Measurements from ENCODE around the gene OR9G1. TPM values are rescaled to one million over a fixed set of nuclear protein-coding genes. Genes with fewer than 3 reads are reported as not detected.

The OR9G1 gene, protein sequence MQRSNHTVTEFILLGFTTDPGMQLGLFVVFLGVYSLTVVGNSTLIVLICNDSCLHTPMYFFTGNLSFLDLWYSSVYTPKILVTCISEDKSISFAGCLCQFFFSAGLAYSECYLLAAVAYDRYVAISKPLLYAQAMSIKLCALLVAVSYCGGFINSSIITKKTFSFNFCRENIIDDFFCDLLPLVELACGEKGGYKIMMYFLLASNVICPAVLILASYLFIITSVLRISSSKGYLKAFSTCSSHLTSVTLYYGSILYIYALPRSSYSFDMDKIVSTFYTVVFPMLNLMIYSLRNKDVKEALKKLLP
- polyA plus RNA-seq (2013, experiment 1 of 2), result not detected
- not detected for polyA plus RNA-seq (2013, experiment 2 of 2)

GRCh38 chr11:56698795-56699194, at the start of gene OR9G1:
TSS of gene OR9G1 (plus strand) at chr11:56699095. CDS start at chr11:56700388, 1,293 bp downstream.
- no peak within 1 kb of the TSS for H2AFZ ChIP-seq (ENCODE audit: low read depth, low read length)
- H3K23ac ChIP-seq (ENCODE audit: low read length in 2 of 2), result no peak within 1 kb of the TSS
- H4K8ac ChIP-seq (ENCODE audit: low read length), result no peak within 1 kb of the TSS
- DNase-seq, result no peak
- no peak within 1 kb of the TSS for H3K14ac ChIP-seq (ENCODE audit: low read length in 2 of 2)
- no peaks in the 10 kb centered on the region for H3K4me1 ChIP-seq (ENCODE audit: control insufficient read depth, insufficient read depth, low read depth, low read length)
- H4K91ac ChIP-seq (ENCODE audit: low read length), result no peak within 1 kb of the TSS
- H3K27ac ChIP-seq (ENCODE audit: low read length, poor library complexity, severe bottlenecking), result no peak within 1 kb of the TSS
- H3K9ac ChIP-seq (ENCODE audit: low read length), result no peak within 1 kb of the TSS
- 89% methylated on average over 1 of the region's 1 CpG for WGBS
- H2BK5ac ChIP-seq (ENCODE audit: low read depth, low read length, poor library complexity, severe bottlenecking), result no peak within 1 kb of the TSS
- no peaks in the 10 kb centered on the region for H3K9me3 ChIP-seq (ENCODE audit: control insufficient read depth, low read length)
- H3K36me3 ChIP-seq (ENCODE audit: control insufficient read depth in 1 of 2, insufficient read depth in 2 of 2, low read depth in 1 of 2, low read length in 2 of 2), result no peaks in the 10 kb centered on the region
- no peak within 1 kb of the TSS for H3K4me3 ChIP-seq (ENCODE audit: insufficient read depth in 1 of 2, low read depth in 1 of 2, low read length in 2 of 2)
- H3K79me1 ChIP-seq (replicated peaks; ENCODE audit: low read length, poor library complexity, severe bottlenecking), result no peaks in the 10 kb centered on the region
- no peak within 1 kb of the TSS for H2AK5ac ChIP-seq (ENCODE audit: low read length, severe bottlenecking)
- H2BK15ac ChIP-seq (ENCODE audit: low read depth, poor library complexity, severe bottlenecking), result no peak within 1 kb of the TSS
- H3K18ac ChIP-seq (ENCODE audit: low read depth in 1 of 2, low read length in 2 of 2), result no peak within 1 kb of the TSS
- no peak within 1 kb of the TSS for H3K4me2 ChIP-seq (ENCODE audit: low read length, poor library complexity, severe bottlenecking)
- H2BK12ac ChIP-seq (ENCODE audit: low read length in 2 of 2), result no peak within 1 kb of the TSS
- H2BK120ac ChIP-seq (ENCODE audit: low read depth, low read length), result no peak within 1 kb of the TSS
- H3K4ac ChIP-seq (ENCODE audit: low read depth in 1 of 2, low read length in 2 of 2), result no peak within 1 kb of the TSS
- H3K27me3 ChIP-seq (ENCODE audit: control insufficient read depth in 1 of 2, insufficient read depth in 1 of 2, low read length in 2 of 2), result no peaks in the 10 kb centered on the region

DNA sequence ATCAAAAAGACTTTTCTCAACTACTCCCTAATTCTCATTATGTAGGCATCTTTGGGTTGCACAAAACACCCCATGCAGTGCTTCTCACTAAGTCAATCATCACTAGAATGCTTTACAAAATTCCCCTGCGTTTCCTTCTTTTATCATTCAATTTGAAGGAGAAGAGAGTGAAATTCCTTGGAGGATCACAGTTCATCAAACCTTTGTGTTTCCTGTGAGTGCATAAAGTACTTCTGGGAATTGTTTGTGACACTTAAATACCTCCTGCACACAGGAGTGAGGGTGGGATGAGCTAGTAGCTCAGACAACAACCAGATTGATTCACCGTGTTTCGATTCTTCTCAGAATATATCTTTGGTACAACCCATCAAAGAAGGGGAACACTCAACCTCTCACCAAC, 39.1 kb upstream of the OR9G1 start:
- Histone ChIP-seq H2AK5ac (ENCODE audit: low read length, severe bottlenecking) (no peak overlapping the region), H3K18ac (ENCODE audit: low read depth in 1 of 2, low read length in 2 of 2) (no peak overlapping the region), H2AFZ (ENCODE audit: low read depth, low read length) (no peak overlapping the region), H3K36me3 (ENCODE audit: control insufficient read depth in 1 of 2, insufficient read depth in 2 of 2, low read depth in 1 of 2, low read length in 2 of 2) (no peaks in the 10 kb centered on the region), H3K9me3 (ENCODE audit: control insufficient read depth, low read length) (no peaks in the 10 kb centered on the region), H3K4me1 (ENCODE audit: control insufficient read depth, insufficient read depth, low read depth, low read length) (no peaks in the 10 kb centered on the region), H2BK12ac (ENCODE audit: low read length in 2 of 2) (no peak overlapping the region), H3K79me1 (replicated peaks; ENCODE audit: low read length, poor library complexity, severe bottlenecking) (no peaks in the 10 kb centered on the region), H2BK5ac (ENCODE audit: low read depth, low read length, poor library complexity, severe bottlenecking) (no peak overlapping the region), H3K4me2 (ENCODE audit: low read length, poor library complexity, severe bottlenecking) (no peak overlapping the region), H3K23ac (ENCODE audit: low read length in 2 of 2) (no peak overlapping the region), H2BK120ac (ENCODE audit: low read depth, low read length) (no peak overlapping the region), H4K91ac (ENCODE audit: low read length) (no peak overlapping the region), H3K4ac (ENCODE audit: low read depth in 1 of 2, low read length in 2 of 2) (no peak overlapping the region), H3K4me3 (ENCODE audit: insufficient read depth in 1 of 2, low read depth in 1 of 2, low read length in 2 of 2) (no peak overlapping the region), H2BK15ac (ENCODE audit: low read depth, poor library complexity, severe bottlenecking) (no peak overlapping the region), H4K8ac (ENCODE audit: low read length) (no peak overlapping the region), H3K9ac (ENCODE audit: low read length) (no peak overlapping the region), H3K27ac (ENCODE audit: low read length, poor library complexity, severe bottlenecking) (no peak overlapping the region), H3K27me3 (ENCODE audit: control insufficient read depth in 1 of 2, insufficient read depth in 1 of 2, low read length in 2 of 2) (no peaks in the 10 kb centered on the region), H3K14ac (ENCODE audit: low read length in 2 of 2) (no peak overlapping the region)
- no CpG with 5 or more reads among the region's 3 CpGs for WGBS
- DNase-seq, result no peak

GRCh38 chr11:56663386-56663785, 35.5 kb upstream of the OR9G1 start, which contains the start of gene OR5AR1:
TSS of gene OR5AR1 (plus strand) at chr11:56663686. CDS start at chr11:56663686, 0 bp downstream.
- H3K79me1 ChIP-seq (replicated peaks; ENCODE audit: low read length, poor library complexity, severe bottlenecking), result no peaks in the 10 kb centered on the region

DNA sequence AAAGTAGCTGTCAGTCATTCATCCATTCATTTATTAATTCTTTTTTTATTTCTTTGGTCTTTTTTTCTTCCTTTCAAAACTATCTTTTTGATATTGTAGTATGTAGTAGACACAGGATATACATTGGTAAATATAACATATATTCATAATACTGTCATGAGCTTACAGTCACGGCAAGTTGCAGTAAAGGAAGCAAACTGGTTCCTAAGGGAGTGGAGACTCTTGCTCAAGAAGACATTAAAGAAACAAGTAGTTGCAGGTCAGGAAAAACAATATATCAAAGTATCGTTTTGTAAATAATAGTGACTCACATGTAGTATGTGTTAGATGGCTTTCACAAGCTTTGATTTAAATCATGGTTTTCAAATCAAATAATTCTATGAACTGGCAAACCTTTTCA, 27.9 kb upstream of the OR9G1 start:
- Histone ChIP-seq H3K36me3 (ENCODE audit: control insufficient read depth in 1 of 2, insufficient read depth in 2 of 2, low read depth in 1 of 2, low read length in 2 of 2) (no peaks in the 10 kb centered on the region), H2BK120ac (ENCODE audit: low read depth, low read length) (no peak overlapping the region), H2BK12ac (ENCODE audit: low read length in 2 of 2) (no peak overlapping the region), H2AFZ (ENCODE audit: low read depth, low read length) (no peak overlapping the region), H3K4me2 (ENCODE audit: low read length, poor library complexity, severe bottlenecking) (no peak overlapping the region), H3K4me3 (ENCODE audit: insufficient read depth in 1 of 2, low read depth in 1 of 2, low read length in 2 of 2) (no peak overlapping the region), H3K23ac (ENCODE audit: low read length in 2 of 2) (no peak overlapping the region), H2BK15ac (ENCODE audit: low read depth, poor library complexity, severe bottlenecking) (no peak overlapping the region), H3K27me3 (ENCODE audit: control insufficient read depth in 1 of 2, insufficient read depth in 1 of 2, low read length in 2 of 2) (no peaks in the 10 kb centered on the region), H2BK5ac (ENCODE audit: low read depth, low read length, poor library complexity, severe bottlenecking) (no peak overlapping the region), H3K14ac (ENCODE audit: low read length in 2 of 2) (no peak overlapping the region), H3K9ac (ENCODE audit: low read length) (no peak overlapping the region), H3K79me1 (replicated peaks; ENCODE audit: low read length, poor library complexity, severe bottlenecking) (no peaks in the 10 kb centered on the region), H2AK5ac (ENCODE audit: low read length, severe bottlenecking) (no peak overlapping the region), H3K9me3 (ENCODE audit: control insufficient read depth, low read length) (no peaks in the 10 kb centered on the region), H4K91ac (ENCODE audit: low read length) (no peak overlapping the region), H3K4ac (ENCODE audit: low read depth in 1 of 2, low read length in 2 of 2) (no peak overlapping the region), H4K8ac (ENCODE audit: low read length) (no peak overlapping the region), H3K4me1 (ENCODE audit: control insufficient read depth, insufficient read depth, low read depth, low read length) (no peaks in the 10 kb centered on the region), H3K27ac (ENCODE audit: low read length, poor library complexity, severe bottlenecking) (no peak overlapping the region), H3K18ac (ENCODE audit: low read depth in 1 of 2, low read length in 2 of 2) (no peak overlapping the region)
- WGBS, result 89% methylated on average over 1 of the region's 2 CpGs
- DNase-seq, result no peak

More at GRCh38 chr11:56663386-56663785, 35.5 kb upstream of the OR9G1 start, which contains the start of gene OR5AR1:
- no peak within 1 kb of the TSS for H3K9ac ChIP-seq (ENCODE audit: low read length)
- H2BK15ac ChIP-seq (ENCODE audit: low read depth, poor library complexity, severe bottlenecking), result no peak within 1 kb of the TSS
- H2BK12ac ChIP-seq (ENCODE audit: low read length in 2 of 2), result no peak within 1 kb of the TSS
- no peak within 1 kb of the TSS for H2AK5ac ChIP-seq (ENCODE audit: low read length, severe bottlenecking)
- H3K4ac ChIP-seq (ENCODE audit: low read depth in 1 of 2, low read length in 2 of 2), result no peak within 1 kb of the TSS
- H4K91ac ChIP-seq (ENCODE audit: low read length), result no peak within 1 kb of the TSS
- H3K9me3 ChIP-seq (ENCODE audit: control insufficient read depth, low read length), result no peaks in the 10 kb centered on the region
- WGBS, result 100% methylated on average over 1 of the region's 2 CpGs
- H2AFZ ChIP-seq (ENCODE audit: low read depth, low read length), result no peak within 1 kb of the TSS
- no peak within 1 kb of the TSS for H4K8ac ChIP-seq (ENCODE audit: low read length)
- no peak for DNase-seq
- H3K14ac ChIP-seq (ENCODE audit: low read length in 2 of 2), result no peak within 1 kb of the TSS
- no peak within 1 kb of the TSS for H3K4me3 ChIP-seq (ENCODE audit: insufficient read depth in 1 of 2, low read depth in 1 of 2, low read length in 2 of 2)
- H3K27me3 ChIP-seq (ENCODE audit: control insufficient read depth in 1 of 2, insufficient read depth in 1 of 2, low read length in 2 of 2), result no peaks in the 10 kb centered on the region
- no peaks in the 10 kb centered on the region for H3K4me1 ChIP-seq (ENCODE audit: control insufficient read depth, insufficient read depth, low read depth, low read length)
- H2BK120ac ChIP-seq (ENCODE audit: low read depth, low read length), result no peak within 1 kb of the TSS
- H2BK5ac ChIP-seq (ENCODE audit: low read depth, low read length, poor library complexity, severe bottlenecking), result no peak within 1 kb of the TSS
- H3K23ac ChIP-seq (ENCODE audit: low read length in 2 of 2), result no peak within 1 kb of the TSS
- H3K27ac ChIP-seq (ENCODE audit: low read length, poor library complexity, severe bottlenecking), result no peak within 1 kb of the TSS
- no peaks in the 10 kb centered on the region for H3K36me3 ChIP-seq (ENCODE audit: control insufficient read depth in 1 of 2, insufficient read depth in 2 of 2, low read depth in 1 of 2, low read length in 2 of 2)
- H3K4me2 ChIP-seq (ENCODE audit: low read length, poor library complexity, severe bottlenecking), result no peak within 1 kb of the TSS
- H3K18ac ChIP-seq (ENCODE audit: low read depth in 1 of 2, low read length in 2 of 2), result no peak within 1 kb of the TSS
